Measurements from ENCODE around the gene KLF8. TPM values are rescaled to one million over a fixed set of nuclear protein-coding genes. Genes with fewer than 3 reads are reported as not detected.

The KLF8 gene
- total and polyA plus RNA-seq, 2 donors: 9.6 to 9.8 TPM

DNA sequence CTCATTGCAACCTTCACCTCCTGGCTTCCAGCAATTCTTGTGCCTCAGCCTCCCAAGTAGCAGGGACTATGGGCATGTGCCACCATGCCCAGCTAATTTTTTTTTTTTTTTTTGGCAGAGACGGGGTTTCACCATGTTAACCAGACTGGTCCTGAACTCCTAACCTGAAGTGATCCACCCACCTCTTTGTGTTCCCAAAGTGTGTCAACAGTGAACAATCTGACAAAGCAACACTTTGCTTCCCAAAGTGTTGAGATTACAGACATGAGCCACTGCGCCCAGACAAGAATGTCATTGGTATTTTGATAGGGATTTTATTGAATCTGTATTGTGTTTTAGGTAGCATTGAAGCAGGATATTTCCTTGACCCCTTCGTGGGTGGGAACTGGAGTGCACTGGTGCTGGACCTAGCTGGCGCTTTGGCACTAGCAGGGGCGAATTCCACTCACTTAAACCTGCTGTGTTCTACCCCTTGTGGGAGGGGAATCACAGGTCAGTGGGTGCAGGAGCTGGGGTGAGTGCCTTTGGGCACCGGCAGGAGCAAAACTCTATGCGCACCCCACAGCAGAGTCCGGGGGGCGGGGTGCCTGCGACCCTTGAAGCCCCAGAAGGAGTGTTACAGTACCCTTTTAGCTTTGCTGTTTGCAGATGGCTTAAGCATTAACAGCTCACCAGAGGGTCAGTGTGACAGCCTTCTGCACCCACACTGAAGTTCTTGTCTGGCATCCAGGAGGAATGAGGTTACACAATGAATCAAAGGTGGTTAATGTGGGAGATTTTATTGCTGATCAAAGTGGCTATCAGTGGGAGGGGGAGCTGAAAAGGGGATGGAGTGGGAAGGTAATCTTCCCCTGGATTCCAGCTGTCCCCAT lies 21.9 kb downstream of the KLF8 start:
- H3K27ac ChIP-seq (ENCODE audit: low read depth): no peak overlapping the region
- 95% methylated on average over 10 of the region's 10 CpGs for WGBS
- no peaks in the 10 kb centered on the region for H3K36me3 ChIP-seq (ENCODE audit: insufficient read depth)
- no peak overlapping the region for H3K4me3 ChIP-seq (ENCODE audit: low read depth, low read length)
- no peak for DNase-seq (ENCODE audit: extremely low spot score)
- H3K4me1 ChIP-seq (ENCODE audit: insufficient read depth): no peaks in the 10 kb centered on the region

DNA sequence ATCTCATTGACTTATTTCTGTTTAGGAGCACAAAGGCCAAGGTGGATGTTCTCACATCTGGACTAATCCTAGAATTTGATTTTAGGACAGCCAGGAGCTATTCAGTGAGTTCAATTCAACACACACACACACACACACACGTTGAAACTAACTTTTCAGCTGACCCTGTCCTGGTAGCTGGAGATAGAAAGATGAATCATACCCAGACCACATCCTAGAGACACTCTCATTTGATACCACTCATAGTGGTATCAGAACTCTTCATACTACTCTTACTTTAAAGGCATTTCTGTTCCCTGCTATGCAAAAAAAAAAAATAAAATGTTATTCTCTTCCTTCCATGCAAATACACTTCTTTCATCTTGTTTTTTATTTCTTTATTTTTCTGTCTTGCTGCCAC lies 36.7 kb downstream of the KLF8 start:
- no peak overlapping the region for H3K4me3 ChIP-seq (ENCODE audit: low read depth, low read length)
- H3K36me3 ChIP-seq (ENCODE audit: insufficient read depth): no peaks in the 10 kb centered on the region
- H3K27ac ChIP-seq (ENCODE audit: low read depth): no peak overlapping the region
- DNase-seq (ENCODE audit: extremely low spot score): no peak
- no peaks in the 10 kb centered on the region for H3K4me1 ChIP-seq (ENCODE audit: insufficient read depth)
- 50% methylated on average over 1 of the region's 1 CpG for WGBS

DNA sequence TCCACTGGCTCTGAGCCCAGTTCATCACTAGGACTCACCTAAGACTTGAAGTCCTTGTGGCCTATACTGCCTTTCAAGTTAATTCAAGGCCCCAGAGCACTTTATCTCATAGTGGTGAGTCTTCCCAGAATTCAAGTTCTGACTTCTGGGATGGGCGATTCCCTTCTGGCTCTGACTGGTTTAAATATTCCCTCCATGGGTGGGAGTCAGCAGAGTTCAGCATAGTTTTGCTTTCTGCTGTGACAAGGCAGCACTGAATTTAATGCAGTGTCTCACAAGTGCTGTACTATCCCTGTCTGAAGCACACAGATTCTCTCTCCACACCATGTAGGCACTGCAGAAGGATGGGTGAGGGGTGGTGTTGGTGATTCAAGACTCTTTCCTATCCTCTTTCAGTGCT lies 46.5 kb downstream of the KLF8 start:
- no peaks in the 10 kb centered on the region for H3K4me1 ChIP-seq (ENCODE audit: insufficient read depth)
- 79% methylated on average over 1 of the region's 1 CpG for WGBS
- H3K36me3 ChIP-seq (ENCODE audit: insufficient read depth): no peaks in the 10 kb centered on the region
- no peak for DNase-seq (ENCODE audit: extremely low spot score)
- H3K4me3 ChIP-seq (ENCODE audit: low read depth, low read length): no peak overlapping the region
- H3K27ac ChIP-seq (ENCODE audit: low read depth): no peak overlapping the region

DNA sequence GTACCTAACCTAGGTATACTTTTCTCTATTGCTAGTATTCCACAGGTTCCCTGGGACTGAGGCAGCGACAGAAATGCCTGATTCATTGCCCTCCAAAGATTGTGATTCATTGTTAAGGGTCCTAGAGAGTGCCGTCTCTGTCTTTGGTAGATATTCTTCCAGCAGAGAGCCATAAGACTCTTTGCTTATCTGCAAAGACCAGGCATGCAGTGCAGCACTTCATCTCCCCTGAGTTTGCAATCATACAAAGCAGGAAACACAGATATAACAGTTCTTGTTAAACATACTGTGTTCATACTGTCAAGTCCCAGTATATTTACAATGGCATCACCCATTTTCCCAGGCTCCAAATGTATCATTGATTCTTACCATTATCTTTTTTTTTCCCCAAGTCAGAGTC lies 47.7 kb downstream of the KLF8 start:
- 89% methylated on average over 2 of the region's 2 CpGs for WGBS
- Histone ChIP-seq H3K4me3 (ENCODE audit: low read depth, low read length) (no peak overlapping the region), H3K27ac (ENCODE audit: low read depth) (no peak overlapping the region), H3K36me3 (ENCODE audit: insufficient read depth) (no peaks in the 10 kb centered on the region), H3K4me1 (ENCODE audit: insufficient read depth) (no peaks in the 10 kb centered on the region)
- DNase-seq (ENCODE audit: extremely low spot score): no peak

DNA sequence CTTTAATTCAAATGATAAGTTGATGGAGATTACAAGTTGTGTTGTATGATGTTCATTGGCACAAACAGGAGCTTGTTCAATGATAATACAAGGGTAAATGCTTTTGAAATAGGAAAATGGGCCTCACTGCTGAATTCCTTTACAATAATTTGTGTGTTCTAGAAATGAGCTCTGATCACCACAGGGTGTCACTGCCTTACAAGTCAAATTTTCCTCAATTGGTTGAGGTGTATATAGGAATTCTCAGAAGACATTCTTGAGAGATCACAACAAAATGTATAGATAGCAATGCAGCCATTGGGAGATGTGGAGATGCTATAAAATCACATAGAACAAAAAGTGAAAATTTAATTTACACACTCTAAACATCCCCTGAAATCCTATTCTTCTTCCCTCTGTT lies 49.6 kb downstream of the KLF8 start:
- no peak overlapping the region for H3K27ac ChIP-seq (ENCODE audit: low read depth)
- no peak for DNase-seq (ENCODE audit: extremely low spot score)
- H3K36me3 ChIP-seq (ENCODE audit: insufficient read depth): peaks cover 1% of the 10 kb centered on the region
- H3K4me1 ChIP-seq (ENCODE audit: insufficient read depth): no peaks in the 10 kb centered on the region
- H3K4me3 ChIP-seq (ENCODE audit: low read depth, low read length): no peak overlapping the region

DNA sequence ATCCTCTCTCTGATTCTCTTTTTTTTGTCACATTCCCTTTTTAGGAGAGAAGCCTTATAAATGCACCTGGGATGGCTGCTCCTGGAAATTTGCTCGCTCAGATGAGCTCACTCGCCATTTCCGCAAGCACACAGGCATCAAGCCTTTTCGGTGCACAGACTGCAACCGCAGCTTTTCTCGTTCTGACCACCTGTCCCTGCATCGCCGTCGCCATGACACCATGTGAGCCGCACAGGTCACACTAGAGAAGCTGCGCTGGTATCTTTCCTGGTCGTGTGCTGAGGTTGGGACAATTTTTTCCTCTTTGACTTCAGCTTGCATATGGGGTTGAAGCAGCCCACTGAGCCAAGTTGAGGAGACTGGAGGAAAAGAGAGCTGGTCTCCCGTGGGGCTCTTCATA lies 52.1 kb downstream of the KLF8 start:
- WGBS: 90% methylated on average over 13 of the region's 13 CpGs
- peaks cover 3% of the 10 kb centered on the region for H3K36me3 ChIP-seq (ENCODE audit: insufficient read depth)

DNA sequence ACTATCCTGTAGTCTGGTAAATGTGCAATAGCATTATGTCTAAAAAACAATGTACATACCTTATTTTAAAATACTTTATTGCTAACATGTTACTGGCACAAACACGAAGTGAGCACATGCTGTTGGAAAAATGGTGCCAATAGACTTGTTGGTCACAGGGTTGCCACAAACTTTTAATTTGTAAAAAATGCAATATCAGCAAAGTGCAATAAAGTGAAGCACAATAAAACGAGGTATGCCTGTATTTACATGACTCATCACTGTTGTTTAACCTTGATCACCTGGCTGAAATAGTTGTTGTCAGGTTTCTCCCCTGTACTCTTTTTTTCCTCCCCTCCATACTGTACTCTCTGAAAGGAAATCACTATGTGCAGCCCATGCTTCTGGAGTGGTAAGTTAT lies 56.5 kb downstream of the KLF8 start:
- Histone ChIP-seq H3K4me1 (ENCODE audit: insufficient read depth) (no peaks in the 10 kb centered on the region), H3K4me3 (ENCODE audit: low read depth, low read length) (no peak overlapping the region), H3K27ac (ENCODE audit: low read depth) (no peak overlapping the region), H3K36me3 (ENCODE audit: insufficient read depth) (peaks cover 3% of the 10 kb centered on the region)
- WGBS: 83% methylated on average over 2 of the region's 2 CpGs
- DNase-seq (ENCODE audit: extremely low spot score): no peak

More for the DNA sequence above, 52.1 kb downstream of the KLF8 start:
- Histone ChIP-seq H3K27ac (ENCODE audit: low read depth) (no peak overlapping the region), H3K4me3 (ENCODE audit: low read depth, low read length) (no peak overlapping the region), H3K4me1 (ENCODE audit: insufficient read depth) (no peaks in the 10 kb centered on the region)
- no peak for DNase-seq (ENCODE audit: extremely low spot score)

DNA sequence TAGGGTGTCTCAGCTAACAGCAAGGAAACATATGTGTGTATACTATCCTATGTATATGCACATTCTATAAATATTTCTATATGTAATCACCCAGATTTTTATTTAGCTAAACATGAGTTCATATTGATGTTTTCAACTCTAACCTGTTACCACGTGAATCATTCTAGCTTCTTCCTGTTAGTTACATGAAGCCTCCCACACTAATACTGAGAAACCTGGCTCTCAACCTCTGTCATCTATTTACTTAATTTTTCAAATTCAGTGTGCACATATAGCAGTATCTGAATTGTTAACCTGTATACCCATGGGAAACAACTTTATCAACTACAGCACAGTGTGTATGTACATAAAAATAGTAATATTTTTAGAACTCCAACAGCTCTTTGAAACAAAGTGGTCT lies 57.3 kb downstream of the KLF8 start:
- Histone ChIP-seq H3K4me1 (ENCODE audit: insufficient read depth) (no peaks in the 10 kb centered on the region), H3K36me3 (ENCODE audit: insufficient read depth) (peaks cover 3% of the 10 kb centered on the region), H3K4me3 (ENCODE audit: low read depth, low read length) (no peak overlapping the region), H3K27ac (ENCODE audit: low read depth) (no peak overlapping the region)
- 87% methylated on average over 1 of the region's 1 CpG for WGBS
- no peak for DNase-seq (ENCODE audit: extremely low spot score)

DNA sequence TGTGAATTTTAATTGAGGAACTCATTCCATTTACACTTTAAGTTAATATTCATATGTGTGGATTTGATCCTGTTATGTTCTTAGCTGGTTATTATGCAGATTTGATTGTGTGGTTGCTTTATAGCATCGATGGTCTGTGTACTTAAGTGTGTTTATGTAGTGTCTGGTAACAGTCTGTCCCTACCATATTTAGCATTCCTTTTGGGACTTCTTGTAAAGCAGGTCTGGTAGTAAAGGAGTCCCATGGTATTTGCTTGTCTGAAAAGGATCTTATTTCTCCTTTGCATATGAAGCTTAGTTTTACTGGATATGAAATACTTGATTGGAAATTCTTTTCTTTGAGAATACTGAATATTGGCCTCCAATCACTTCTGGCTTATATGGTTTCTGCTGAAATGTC lies 76.6 kb downstream of the KLF8 start:
- no peak for DNase-seq (ENCODE audit: extremely low spot score)
- WGBS: 85% methylated on average over 1 of the region's 1 CpG
- no peaks in the 10 kb centered on the region for H3K36me3 ChIP-seq (ENCODE audit: insufficient read depth)

DNA sequence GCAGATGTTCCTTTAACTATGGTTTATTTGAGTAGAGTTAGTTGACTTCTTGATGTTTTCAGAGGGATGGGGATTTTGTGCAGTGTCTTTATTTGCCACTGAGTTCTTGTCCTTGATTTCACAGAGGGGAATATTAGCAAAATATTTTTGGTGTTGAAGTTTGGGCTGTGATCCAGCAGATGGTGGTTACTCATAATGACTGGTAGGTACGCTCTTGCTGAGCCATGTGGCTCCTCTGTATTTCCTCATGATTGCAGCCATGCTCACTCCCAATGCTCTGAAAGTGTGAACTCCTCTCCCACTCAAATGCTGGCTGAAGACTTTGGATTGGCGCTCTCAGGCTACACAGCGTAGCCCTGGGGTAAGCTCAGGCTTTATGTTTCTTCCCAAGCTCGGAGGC lies 77.7 kb downstream of the KLF8 start:
- Histone ChIP-seq H3K4me3 (ENCODE audit: low read depth, low read length) (no peak overlapping the region), H3K27ac (ENCODE audit: low read depth) (no peak overlapping the region), H3K36me3 (ENCODE audit: insufficient read depth) (no peaks in the 10 kb centered on the region), H3K4me1 (ENCODE audit: insufficient read depth) (no peaks in the 10 kb centered on the region)
- no peak for DNase-seq (ENCODE audit: extremely low spot score)
- WGBS: 85% methylated on average over 4 of the region's 4 CpGs

More for the DNA sequence above, 76.6 kb downstream of the KLF8 start:
- Histone ChIP-seq H3K4me1 (ENCODE audit: insufficient read depth) (no peaks in the 10 kb centered on the region), H3K4me3 (ENCODE audit: low read depth, low read length) (no peak overlapping the region), H3K27ac (ENCODE audit: low read depth) (no peak overlapping the region)

DNA sequence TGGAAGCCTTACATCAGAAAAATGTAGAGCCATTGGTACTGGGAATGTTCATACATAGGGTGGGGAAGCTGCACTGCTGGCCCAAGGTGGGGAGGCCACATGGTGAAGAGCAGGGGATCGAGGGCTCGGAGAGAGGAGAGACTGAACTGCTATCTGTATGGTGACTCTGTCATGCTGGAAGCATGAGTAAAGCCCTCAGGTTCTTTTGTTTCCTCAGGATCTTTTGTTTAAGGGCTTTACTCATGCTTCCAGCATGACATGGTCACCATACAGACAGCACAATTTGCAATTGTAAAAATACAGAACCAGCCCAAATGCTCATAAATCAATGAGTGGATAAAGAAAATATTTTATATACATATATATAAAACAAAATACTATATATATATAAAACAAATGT lies 78.4 kb downstream of the KLF8 start:
- no peak for DNase-seq (ENCODE audit: extremely low spot score)
- H3K4me3 ChIP-seq (ENCODE audit: low read depth, low read length): no peak overlapping the region
- H3K4me1 ChIP-seq (ENCODE audit: insufficient read depth): no peaks in the 10 kb centered on the region
- no peak overlapping the region for H3K27ac ChIP-seq (ENCODE audit: low read depth)
- 96% methylated on average over 2 of the region's 2 CpGs for WGBS
- H3K36me3 ChIP-seq (ENCODE audit: insufficient read depth): no peaks in the 10 kb centered on the region

DNA sequence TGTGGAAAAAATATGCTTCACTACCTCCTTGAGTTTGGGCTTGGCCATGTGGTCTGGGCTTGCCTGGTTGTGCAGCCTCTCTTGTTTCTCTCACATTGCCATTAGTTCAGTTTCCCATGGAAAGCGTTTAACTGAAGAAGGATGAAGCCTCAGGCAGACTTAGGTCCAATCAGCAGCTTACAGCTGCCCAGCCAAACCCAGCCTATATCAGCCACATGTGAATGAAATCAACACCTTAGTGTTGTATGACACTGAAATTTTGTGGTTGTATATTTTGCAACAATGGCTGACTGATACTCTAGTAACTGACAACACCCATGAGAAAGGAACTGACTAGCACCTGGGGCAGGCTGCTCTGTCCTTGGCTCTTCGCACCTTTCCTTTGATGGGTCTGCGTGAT lies 81.2 kb downstream of the KLF8 start:
- no peak overlapping the region for H3K4me3 ChIP-seq (ENCODE audit: low read depth, low read length)
- 85% methylated on average over 3 of the region's 3 CpGs for WGBS
- H3K36me3 ChIP-seq (ENCODE audit: insufficient read depth): no peaks in the 10 kb centered on the region
- no peak overlapping the region for H3K27ac ChIP-seq (ENCODE audit: low read depth)
- DNase-seq (ENCODE audit: extremely low spot score): no peak
- no peaks in the 10 kb centered on the region for H3K4me1 ChIP-seq (ENCODE audit: insufficient read depth)

DNA sequence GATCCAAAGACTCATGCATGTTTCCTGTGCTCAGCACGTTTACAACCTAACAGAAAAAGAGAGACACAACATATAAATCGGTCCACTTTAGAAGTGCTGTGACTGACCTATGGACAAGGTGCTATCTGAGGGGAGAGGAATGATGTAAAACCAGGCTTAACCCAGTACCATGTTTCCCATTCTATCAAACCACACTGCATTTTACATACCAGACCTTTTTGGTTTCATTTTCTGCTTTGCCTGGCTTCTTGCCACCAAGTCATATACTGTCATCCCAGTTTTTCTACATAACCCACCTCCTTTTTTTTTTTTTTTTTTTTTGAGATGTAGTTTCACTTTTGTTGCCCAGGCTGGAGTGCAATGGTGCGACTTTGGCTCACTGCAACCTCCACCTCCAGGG lies 82.2 kb downstream of the KLF8 start:
- DNase-seq (ENCODE audit: extremely low spot score): no peak
- 61% methylated on average over 3 of the region's 3 CpGs for WGBS
- no peak overlapping the region for H3K4me3 ChIP-seq (ENCODE audit: low read depth, low read length)
- no peaks in the 10 kb centered on the region for H3K4me1 ChIP-seq (ENCODE audit: insufficient read depth)
- no peak overlapping the region for H3K27ac ChIP-seq (ENCODE audit: low read depth)
- H3K36me3 ChIP-seq (ENCODE audit: insufficient read depth): no peaks in the 10 kb centered on the region

DNA sequence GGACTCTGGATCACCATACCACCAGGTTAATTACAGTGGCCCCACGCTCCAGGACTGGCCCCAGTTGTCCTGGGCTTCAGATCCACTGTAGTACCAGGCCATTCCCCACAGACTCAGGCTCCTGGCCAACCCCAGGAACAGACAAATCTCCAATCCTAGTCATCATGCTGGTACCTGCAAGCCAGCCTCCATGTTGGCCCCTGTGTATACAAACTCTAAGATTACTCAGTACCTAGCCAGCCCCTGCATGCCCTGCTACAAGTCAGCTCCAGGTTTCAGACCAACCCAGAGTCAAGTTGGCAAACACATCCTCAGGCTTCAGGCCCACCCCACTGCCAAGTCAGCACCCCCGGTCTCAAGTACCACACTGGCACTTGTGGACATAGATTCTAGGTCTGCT lies 85.9 kb downstream of the KLF8 start:
- WGBS: 78% methylated on average over 2 of the region's 2 CpGs
- Histone ChIP-seq H3K4me3 (ENCODE audit: low read depth, low read length) (no peak overlapping the region), H3K4me1 (ENCODE audit: insufficient read depth) (no peaks in the 10 kb centered on the region), H3K36me3 (ENCODE audit: insufficient read depth) (no peaks in the 10 kb centered on the region), H3K27ac (ENCODE audit: low read depth) (no peak overlapping the region)
- DNase-seq (ENCODE audit: extremely low spot score): no peak

DNA sequence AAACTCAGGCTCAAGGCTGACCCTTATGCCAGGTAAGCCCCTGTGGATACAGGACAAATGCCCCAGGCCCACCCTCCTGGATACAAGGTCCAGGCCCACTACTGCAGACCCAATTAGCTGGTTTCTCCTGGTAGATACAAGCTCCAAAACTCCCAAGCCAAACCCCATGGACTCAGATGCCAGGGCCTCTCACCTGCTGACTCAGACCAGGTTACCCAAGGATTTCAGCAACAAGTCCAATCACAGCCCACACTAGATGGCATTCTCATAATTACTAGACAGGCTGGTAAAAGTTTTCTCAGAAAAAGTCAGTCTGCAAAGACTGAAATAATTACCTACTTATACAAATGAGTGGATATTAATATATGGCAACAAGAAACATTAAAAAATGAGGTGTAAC lies 87.0 kb downstream of the KLF8 start:
- Histone ChIP-seq H3K4me1 (ENCODE audit: insufficient read depth) (no peaks in the 10 kb centered on the region), H3K4me3 (ENCODE audit: low read depth, low read length) (no peak overlapping the region), H3K27ac (ENCODE audit: low read depth) (no peak overlapping the region), H3K36me3 (ENCODE audit: insufficient read depth) (no peaks in the 10 kb centered on the region)
- no peak for DNase-seq (ENCODE audit: extremely low spot score)

Measured in urinary bladder (tissue), 4 donors.